HG03342 (cell line): ENCODE measurements around the gene TNKS1BP1.

ENCODE experiments used
- ATAC-seq: cut with Tn5 transposase; IDR thresholded peaks from one replicate; pipeline ENCODE4 v1.9.1; 2021; ENCODE audit warnings: mild to moderate bottlenecking, moderate library complexity; ENCODE audit not compliant: unreplicated experiment

Gene TNKS1BP1

GRCh38 chr11:57263351-57263750 is 61.4 kb downstream of the TNKS1BP1 start:
- ATAC-seq = no peak

DNA sequence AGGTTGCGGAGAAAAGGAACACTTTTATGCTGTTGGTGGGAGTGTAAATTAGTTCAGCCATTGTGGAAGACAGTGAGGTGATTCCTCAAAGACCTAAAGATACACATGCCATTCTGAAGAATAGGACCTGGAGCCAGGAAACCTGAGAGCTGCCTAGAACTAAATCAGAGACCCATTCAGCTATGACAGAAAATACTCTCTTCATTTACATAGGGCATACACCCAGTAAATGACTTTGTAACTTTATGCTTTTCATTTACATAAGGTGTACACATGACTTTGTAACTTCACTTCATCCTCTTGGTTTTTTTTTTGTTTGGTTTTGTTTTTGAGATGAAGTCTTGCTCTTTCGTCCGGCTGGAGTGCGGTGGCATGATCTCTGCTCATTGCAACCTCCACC is 62.6 kb downstream of the TNKS1BP1 start:
- no peak for ATAC-seq

- ATAC-seq = no peak
Measured at GRCh38 chr11:57260937-57261783, 63.6 kb downstream of the TNKS1BP1 start.

DNA sequence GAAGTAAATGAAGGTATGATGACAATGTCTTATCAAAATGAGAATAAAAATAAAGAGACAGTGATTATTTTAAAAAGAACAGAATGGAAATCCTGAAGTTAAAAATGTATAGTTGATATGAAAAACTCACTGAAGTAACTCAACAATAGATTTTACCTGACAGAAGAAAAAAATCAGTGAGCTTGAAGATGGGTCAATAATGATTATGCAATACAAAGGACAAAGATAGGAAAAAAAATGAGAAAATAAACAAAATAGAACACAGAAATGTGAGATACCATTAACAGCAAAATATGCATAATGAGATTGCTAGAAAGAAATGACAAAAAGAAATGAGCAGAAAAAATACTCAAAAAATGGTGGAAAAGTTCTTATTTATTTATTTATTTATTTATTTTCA is 68.6 kb downstream of the TNKS1BP1 start:
- ATAC-seq = no peak

- ATAC-seq = no peak
Measured at GRCh38 chr11:57255618-57256017, 69.1 kb downstream of the TNKS1BP1 start.

GRCh38 chr11:57254631-57255030 is 70.1 kb downstream of the TNKS1BP1 start:
- ATAC-seq = no peak

DNA sequence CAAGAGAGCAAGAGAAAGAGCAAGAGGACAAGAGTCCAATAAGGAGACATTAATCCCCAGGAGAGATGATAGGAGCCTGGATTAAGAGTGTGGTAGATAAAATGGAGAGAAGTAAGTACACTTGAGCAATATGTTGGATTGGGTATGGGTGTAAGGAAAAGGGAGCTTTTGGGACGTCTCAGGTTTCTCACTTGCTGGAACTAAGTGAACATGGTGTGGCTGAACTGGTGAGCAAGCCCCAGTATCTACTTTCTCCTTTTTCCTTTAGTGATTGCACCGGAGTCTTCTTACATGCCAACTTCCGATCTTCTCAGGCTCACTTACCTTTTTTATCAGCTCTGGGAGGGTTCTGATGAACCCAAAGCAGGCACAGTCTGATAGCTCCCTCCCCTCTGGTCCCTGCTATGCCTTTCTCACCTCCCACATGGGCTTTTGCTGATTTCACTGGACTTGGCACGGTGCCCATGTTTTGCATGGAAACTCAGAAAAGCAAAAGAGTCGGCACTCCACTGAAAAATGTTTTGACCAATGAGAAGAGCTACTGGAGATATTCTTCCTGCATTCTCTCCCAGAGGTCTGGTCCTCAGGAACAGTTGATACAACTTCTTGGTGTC is 73.2 kb downstream of the TNKS1BP1 start:
- no peak for ATAC-seq

GRCh38 chr11:57251037-57251436 is 73.7 kb downstream of the TNKS1BP1 start:
- ATAC-seq = no peak
